ENCODE data around the gene BCAT1.

BCAT1 gene

DNA sequence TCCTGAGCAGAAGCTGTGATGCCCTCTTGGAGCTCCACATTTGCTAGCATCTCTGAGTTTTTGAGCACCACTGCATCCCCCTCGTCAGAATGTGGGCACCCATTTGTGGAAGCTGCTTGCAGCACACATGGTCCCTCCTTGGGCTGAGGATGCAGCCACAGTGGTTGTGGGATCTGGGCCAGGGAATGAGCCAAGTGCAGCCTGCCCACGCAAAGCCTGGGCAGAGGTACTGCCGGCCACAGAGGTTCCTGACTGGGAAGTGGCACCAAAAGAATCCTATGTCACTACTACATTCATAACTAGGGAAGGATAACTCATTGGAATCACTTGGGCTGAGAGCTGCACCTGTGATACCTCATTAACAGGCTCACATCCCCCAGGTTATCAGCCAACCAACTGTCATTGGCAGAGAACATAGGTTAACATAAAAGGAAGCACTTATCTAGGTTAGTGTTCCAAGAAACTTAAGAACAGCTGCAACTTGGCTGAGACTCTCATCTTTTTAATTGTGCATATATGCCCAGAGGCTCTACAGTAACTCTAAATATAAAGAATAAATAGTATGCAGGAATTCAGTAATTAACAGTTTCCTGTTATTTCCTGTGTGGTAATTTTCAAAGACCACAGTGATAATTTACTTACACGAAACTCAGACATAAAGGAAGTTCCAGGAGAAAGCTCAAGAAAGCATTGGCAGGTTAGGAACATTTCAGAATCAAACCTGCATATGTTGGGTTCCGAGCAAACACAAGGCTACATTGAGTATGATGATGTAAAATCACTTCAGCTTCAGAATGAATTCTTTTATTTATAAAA is 145.3 kb downstream of the BCAT1 start:
- H3K36me3 ChIP-seq (ENCODE audit: control insufficient read depth, insufficient read depth, low read length), result no peaks in the 10 kb centered on the region
- no peak overlapping the region for H3K27ac ChIP-seq (ENCODE audit: insufficient read depth, low read length, poor library complexity, severe bottlenecking)
- no peak overlapping the region for H3K4me3 ChIP-seq (ENCODE audit: insufficient read depth, low read depth, low read length, poor library complexity, severe bottlenecking)
- no peak for DNase-seq
- H3K4me1 ChIP-seq (ENCODE audit: control insufficient read depth, insufficient read depth, low read length, poor library complexity, severe bottlenecking), result peaks cover 5% of the 10 kb centered on the region
- no peaks in the 10 kb centered on the region for H3K9me3 ChIP-seq (ENCODE audit: control insufficient read depth, low read length)
- H3K27me3 ChIP-seq (replicated peaks; ENCODE audit: control insufficient read depth, insufficient read depth, low read length, poor library complexity, severe bottlenecking), result no peaks in the 10 kb centered on the region

DNA sequence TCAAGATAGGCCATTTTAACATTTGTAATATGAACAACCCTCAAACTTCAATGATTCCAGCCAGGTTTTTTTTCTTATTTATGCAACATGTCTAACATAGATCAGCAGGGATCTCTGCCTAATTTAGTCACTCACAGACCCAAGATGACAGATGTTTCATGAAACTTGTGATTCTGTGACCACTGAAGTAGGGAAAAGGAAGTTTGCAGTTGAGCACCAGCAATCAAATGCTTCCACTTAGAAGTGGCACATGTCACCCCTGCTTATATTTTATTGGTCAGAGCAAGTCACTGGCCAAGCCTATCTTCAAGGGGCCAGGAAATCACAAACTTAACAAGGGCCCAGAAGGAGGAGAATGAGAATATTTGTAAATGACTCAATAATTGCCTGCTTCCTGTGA is 150.6 kb downstream of the BCAT1 start:
- H3K27ac ChIP-seq (ENCODE audit: insufficient read depth, low read length, poor library complexity, severe bottlenecking), result no peak overlapping the region
- DNase-seq, result no peak
- no peaks in the 10 kb centered on the region for H3K36me3 ChIP-seq (ENCODE audit: control insufficient read depth, insufficient read depth, low read length)
- no peaks in the 10 kb centered on the region for H3K9me3 ChIP-seq (ENCODE audit: control insufficient read depth, low read length)
- H3K4me1 ChIP-seq (ENCODE audit: control insufficient read depth, insufficient read depth, low read length, poor library complexity, severe bottlenecking), result no peaks in the 10 kb centered on the region
- no peaks in the 10 kb centered on the region for H3K27me3 ChIP-seq (replicated peaks; ENCODE audit: control insufficient read depth, insufficient read depth, low read length, poor library complexity, severe bottlenecking)
- no peak overlapping the region for H3K4me3 ChIP-seq (ENCODE audit: insufficient read depth, low read depth, low read length, poor library complexity, severe bottlenecking)

GRCh38 chr12:24797901-24798300 is 151.0 kb downstream of the BCAT1 start:
- H3K27me3 ChIP-seq (replicated peaks; ENCODE audit: control insufficient read depth, insufficient read depth, low read length, poor library complexity, severe bottlenecking), result no peaks in the 10 kb centered on the region
- DNase-seq, result no peak
- no peaks in the 10 kb centered on the region for H3K9me3 ChIP-seq (ENCODE audit: control insufficient read depth, low read length)
- H3K36me3 ChIP-seq (ENCODE audit: control insufficient read depth, insufficient read depth, low read length), result no peaks in the 10 kb centered on the region
- no peak overlapping the region for H3K4me3 ChIP-seq (ENCODE audit: insufficient read depth, low read depth, low read length, poor library complexity, severe bottlenecking)
- no peaks in the 10 kb centered on the region for H3K4me1 ChIP-seq (ENCODE audit: control insufficient read depth, insufficient read depth, low read length, poor library complexity, severe bottlenecking)
- no peak overlapping the region for H3K27ac ChIP-seq (ENCODE audit: insufficient read depth, low read length, poor library complexity, severe bottlenecking)

- Histone ChIP-seq H3K4me3 (ENCODE audit: insufficient read depth, low read depth, low read length, poor library complexity, severe bottlenecking) (no peak overlapping the region), H3K36me3 (ENCODE audit: control insufficient read depth, insufficient read depth, low read length) (no peaks in the 10 kb centered on the region), H3K4me1 (ENCODE audit: control insufficient read depth, insufficient read depth, low read length, poor library complexity, severe bottlenecking) (no peaks in the 10 kb centered on the region), H3K9me3 (ENCODE audit: control insufficient read depth, low read length) (no peaks in the 10 kb centered on the region), H3K27ac (ENCODE audit: insufficient read depth, low read length, poor library complexity, severe bottlenecking) (no peak overlapping the region), H3K27me3 (replicated peaks; ENCODE audit: control insufficient read depth, insufficient read depth, low read length, poor library complexity, severe bottlenecking) (no peaks in the 10 kb centered on the region)
- DNase-seq, result no peak
Observed at GRCh38 chr12:24796876-24797275, 152.0 kb downstream of the BCAT1 start.

DNA sequence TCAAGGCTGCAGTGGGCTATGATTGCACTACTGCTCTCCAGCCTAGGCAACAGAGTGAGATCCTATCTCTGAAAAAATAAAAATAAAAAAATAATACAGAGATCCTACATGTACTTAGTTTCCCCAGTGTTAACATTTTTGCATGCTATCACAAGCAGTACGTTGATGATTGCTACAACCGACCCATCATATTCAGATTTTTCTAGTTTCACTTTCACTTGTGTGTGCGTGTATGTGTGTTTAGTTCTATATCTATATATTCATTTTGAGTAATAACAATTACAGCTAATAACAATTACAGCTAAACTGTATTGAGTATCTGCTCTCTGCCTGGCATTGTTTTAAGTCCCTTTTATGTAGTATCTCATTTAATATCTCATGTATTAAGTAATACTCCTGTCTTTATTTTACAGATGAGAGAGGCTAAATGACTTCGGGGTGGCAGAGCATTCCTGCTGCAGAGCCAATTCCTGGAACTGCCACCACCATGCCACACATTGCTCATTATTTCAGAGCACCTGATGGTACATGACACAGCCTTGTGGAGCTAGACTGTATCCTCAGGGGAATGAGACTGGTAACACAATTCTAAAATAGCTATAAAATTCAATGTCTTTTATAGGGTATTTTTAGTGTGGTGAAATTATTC is 153.1 kb downstream of the BCAT1 start:
- H3K36me3 ChIP-seq (ENCODE audit: control insufficient read depth, insufficient read depth, low read length), result no peaks in the 10 kb centered on the region
- H3K27ac ChIP-seq (ENCODE audit: insufficient read depth, low read length, poor library complexity, severe bottlenecking), result no peak overlapping the region
- DNase-seq, result no peak
- no peaks in the 10 kb centered on the region for H3K9me3 ChIP-seq (ENCODE audit: control insufficient read depth, low read length)
- H3K4me1 ChIP-seq (ENCODE audit: control insufficient read depth, insufficient read depth, low read length, poor library complexity, severe bottlenecking), result no peaks in the 10 kb centered on the region
- no peaks in the 10 kb centered on the region for H3K27me3 ChIP-seq (replicated peaks; ENCODE audit: control insufficient read depth, insufficient read depth, low read length, poor library complexity, severe bottlenecking)
- H3K4me3 ChIP-seq (ENCODE audit: insufficient read depth, low read depth, low read length, poor library complexity, severe bottlenecking), result peak overlapping the region; percentile 51

DNA sequence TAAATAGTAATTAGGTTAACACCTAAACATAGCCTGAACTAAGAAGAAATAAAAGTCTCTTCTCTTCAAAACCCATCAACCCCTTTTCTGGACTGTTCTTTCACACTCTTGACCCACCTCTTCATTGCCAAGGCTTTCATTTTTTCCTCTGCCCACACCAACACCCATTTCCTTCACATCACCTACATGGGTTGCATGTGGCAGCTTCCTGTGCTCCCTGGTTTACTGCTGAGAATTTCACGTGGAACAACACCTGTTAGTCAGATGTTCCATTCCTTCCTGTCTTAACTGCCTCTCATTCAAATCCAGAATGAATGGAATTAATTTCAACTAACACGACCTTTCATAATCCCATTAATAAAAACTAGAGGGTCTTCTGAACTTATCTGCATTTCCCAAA is 157.3 kb downstream of the BCAT1 start:
- no peaks in the 10 kb centered on the region for H3K4me1 ChIP-seq (ENCODE audit: control insufficient read depth, insufficient read depth, low read length, poor library complexity, severe bottlenecking)
- H3K27me3 ChIP-seq (replicated peaks; ENCODE audit: control insufficient read depth, insufficient read depth, low read length, poor library complexity, severe bottlenecking), result no peaks in the 10 kb centered on the region
- H3K36me3 ChIP-seq (ENCODE audit: control insufficient read depth, insufficient read depth, low read length), result no peaks in the 10 kb centered on the region
- H3K27ac ChIP-seq (ENCODE audit: insufficient read depth, low read length, poor library complexity, severe bottlenecking), result no peak overlapping the region
- no peak overlapping the region for H3K4me3 ChIP-seq (ENCODE audit: insufficient read depth, low read depth, low read length, poor library complexity, severe bottlenecking)
- no peak for DNase-seq
- no peaks in the 10 kb centered on the region for H3K9me3 ChIP-seq (ENCODE audit: control insufficient read depth, low read length)

DNA sequence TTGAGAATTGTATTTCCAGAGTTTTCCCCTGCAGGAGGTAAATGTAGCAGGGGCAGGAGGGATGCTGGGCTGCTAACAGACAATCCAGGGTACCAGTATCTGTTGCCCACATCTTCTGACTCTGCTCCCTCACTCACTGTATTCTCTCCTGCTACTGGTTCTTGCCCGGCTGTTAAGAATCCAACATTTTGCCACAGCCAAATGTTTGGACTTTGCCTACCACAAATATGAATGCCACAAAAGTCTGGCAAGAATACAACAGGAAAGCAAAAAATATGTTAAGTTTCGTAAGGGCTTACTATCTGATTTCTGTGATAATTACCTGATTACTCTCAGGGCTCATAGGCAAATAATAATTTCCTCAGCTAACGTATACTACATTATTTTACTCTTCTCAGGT is 160.0 kb downstream of the BCAT1 start:
- Histone ChIP-seq H3K27me3 (replicated peaks; ENCODE audit: control insufficient read depth, insufficient read depth, low read length, poor library complexity, severe bottlenecking) (no peaks in the 10 kb centered on the region), H3K36me3 (ENCODE audit: control insufficient read depth, insufficient read depth, low read length) (no peaks in the 10 kb centered on the region), H3K27ac (ENCODE audit: insufficient read depth, low read length, poor library complexity, severe bottlenecking) (no peak overlapping the region), H3K4me3 (ENCODE audit: insufficient read depth, low read depth, low read length, poor library complexity, severe bottlenecking) (no peak overlapping the region), H3K4me1 (ENCODE audit: control insufficient read depth, insufficient read depth, low read length, poor library complexity, severe bottlenecking) (no peaks in the 10 kb centered on the region), H3K9me3 (ENCODE audit: control insufficient read depth, low read length) (no peaks in the 10 kb centered on the region)
- DNase-seq, result no peak

- H3K9me3 ChIP-seq (ENCODE audit: control insufficient read depth, low read length), result no peaks in the 10 kb centered on the region
- H3K4me3 ChIP-seq (ENCODE audit: insufficient read depth, low read depth, low read length, poor library complexity, severe bottlenecking), result no peak overlapping the region
- no peak overlapping the region for H3K27ac ChIP-seq (ENCODE audit: insufficient read depth, low read length, poor library complexity, severe bottlenecking)
- no peaks in the 10 kb centered on the region for H3K36me3 ChIP-seq (ENCODE audit: control insufficient read depth, insufficient read depth, low read length)
- DNase-seq, result no peak
- no peaks in the 10 kb centered on the region for H3K27me3 ChIP-seq (replicated peaks; ENCODE audit: control insufficient read depth, insufficient read depth, low read length, poor library complexity, severe bottlenecking)
- no peaks in the 10 kb centered on the region for H3K4me1 ChIP-seq (ENCODE audit: control insufficient read depth, insufficient read depth, low read length, poor library complexity, severe bottlenecking)
Observed at GRCh38 chr12:24780697-24781368, 168.1 kb downstream of the BCAT1 start.

DNA sequence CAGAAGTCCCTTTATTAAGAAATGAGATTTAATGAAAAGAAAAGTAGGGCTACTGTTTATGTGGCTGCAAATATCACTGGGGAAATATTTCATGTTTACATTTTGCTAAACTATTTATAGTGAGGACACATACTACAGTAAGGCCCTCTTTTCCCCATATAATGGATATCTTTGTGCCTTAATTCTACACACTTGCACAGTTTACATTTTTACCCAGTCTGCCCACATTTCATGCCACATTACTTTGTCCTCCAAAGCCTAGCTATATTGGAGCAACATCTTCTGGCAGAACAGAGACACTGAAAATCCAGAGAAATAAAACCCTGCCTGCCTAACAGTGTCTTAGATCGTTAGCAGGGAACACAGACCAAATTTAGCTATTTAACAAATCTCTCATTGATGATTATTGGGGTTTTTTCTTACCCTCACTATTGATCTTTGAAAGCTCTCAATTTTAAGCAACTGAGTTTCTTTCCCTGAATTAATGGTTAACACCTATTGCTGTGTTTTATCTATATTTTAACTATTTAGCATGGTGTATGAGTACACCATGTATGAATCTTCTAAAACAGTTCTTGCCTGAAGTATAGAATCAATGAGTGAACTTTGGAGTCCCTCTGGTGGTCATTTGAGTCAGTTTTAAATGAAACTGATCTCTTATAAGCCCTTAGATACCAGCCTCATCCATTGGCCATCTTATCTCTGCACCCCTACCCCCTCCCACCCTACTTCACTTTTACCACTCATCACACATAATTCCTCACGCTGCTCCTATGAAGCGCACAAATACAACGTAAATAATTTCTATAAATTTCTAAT is 170.2 kb downstream of the BCAT1 start:
- Histone ChIP-seq H3K27me3 (replicated peaks; ENCODE audit: control insufficient read depth, insufficient read depth, low read length, poor library complexity, severe bottlenecking) (no peaks in the 10 kb centered on the region), H3K9me3 (ENCODE audit: control insufficient read depth, low read length) (no peaks in the 10 kb centered on the region), H3K36me3 (ENCODE audit: control insufficient read depth, insufficient read depth, low read length) (no peaks in the 10 kb centered on the region), H3K27ac (ENCODE audit: insufficient read depth, low read length, poor library complexity, severe bottlenecking) (no peak overlapping the region), H3K4me3 (ENCODE audit: insufficient read depth, low read depth, low read length, poor library complexity, severe bottlenecking) (no peak overlapping the region), H3K4me1 (ENCODE audit: control insufficient read depth, insufficient read depth, low read length, poor library complexity, severe bottlenecking) (no peaks in the 10 kb centered on the region)
- DNase-seq, result no peak

All from effector memory CD4-positive, alpha-beta T cell (primary cell).